Endothelial cell of umbilical vein (primary cell): Measurements from ENCODE around the gene DHRS1. TPM values are rescaled to one million over a fixed set of nuclear protein-coding genes. Genes with fewer than 3 reads are reported as not detected.

ENCODE experiments used
- BruUV-seq: library from RNA; stranded (reverse); fragments of 400-500 nt; replicated peaks from 2 replicates; lab custom pipeline; 2021; lab: Mats Ljungman, UMichigan
- CTCF ChIA-PET: fragments of 300-600, 350-600 bp; sonication (Branson Sonifier 250); formaldehyde crosslinking; loops from one replicate; lab custom pipeline; 2021; ENCODE audit warnings: antibody characterized with exemption, inconsistent platforms; lab: Charles Lee
- POLR2A ChIA-PET: fragments of 300-600, 350-600 bp; sonication (Branson Sonifier 250); formaldehyde crosslinking; loops from one replicate; lab custom pipeline; 2021; ENCODE audit warnings: antibody characterized with exemption, inconsistent platforms; lab: Charles Lee
- DNase-seq: peaks from one replicate; pipeline ENCODE4 v3.0.0-alpha.2; 2011; ENCODE audit warnings: low read depth, low spot score
- FAIRE-seq: peaks from 2 replicates; lab custom pipeline; 2011; peaks lifted over from hg19 to GRCh38; lab: Jason Lieb, UNC
- H2AFZ ChIP-seq: 2 replicates; pipeline ENCODE4 v1.6.0; 2012; ENCODE audit warnings: low read depth, low read length, control low read depth, inconsistent platforms
- H3K27ac ChIP-seq: 2 replicates; pipeline ENCODE4 v1.5.1; 2011; ENCODE audit warnings: low read depth, mild to moderate bottlenecking, control low read depth, low read length, moderate library complexity; ENCODE audit not compliant: insufficient read depth
- H3K27me3 ChIP-seq, 2 experiments: 2 replicates each; pipeline versions ENCODE4 v1.6.0 to v1.6.1; 2011; ENCODE audit warnings: low read length in 2 of 2, mixed read lengths in 1 of 2; ENCODE audit not compliant: control insufficient read depth in 2 of 2, insufficient read depth in 2 of 2
- H3K36me3 ChIP-seq, 2 experiments: 2 replicates in 1 of 2; 3 replicates in 1 of 2; pipeline ENCODE4 v1.5.1; 2011; ENCODE audit warnings: low read length in 2 of 2, mild to moderate bottlenecking in 1 of 2, moderate library complexity in 1 of 2; ENCODE audit not compliant: control insufficient read depth in 2 of 2, insufficient read depth in 2 of 2; ENCODE audit errors: extremely low read depth in 1 of 2
- H3K4me1 ChIP-seq: 3 replicates; pipeline ENCODE4 v1.5.1; 2011; ENCODE audit warnings: mild to moderate bottlenecking, low read length; ENCODE audit not compliant: control insufficient read depth, insufficient read depth; ENCODE audit errors: extremely low read depth
- H3K4me2 ChIP-seq: 2 replicates; pipeline ENCODE4 v1.6.1; 2011; ENCODE audit warnings: low read length, control low read depth, mixed read lengths; ENCODE audit not compliant: insufficient read depth
- H3K4me3 ChIP-seq, 3 experiments: fragments of 200-600 bp in 1 of 3; sonication (generic), shearing (Covaris generic) in 1 of 3; replicated peaks in 1 of 3; 2 replicates each; pipeline ENCODE4 v1.5.1; 2011 to 2016; ENCODE audit warnings: control low read depth in 3 of 3, low read length in 3 of 3, mild to moderate bottlenecking in 2 of 3, inconsistent platforms in 1 of 3, low read depth in 1 of 3, moderate library complexity in 1 of 3; ENCODE audit not compliant: insufficient read depth in 1 of 3
- H3K79me2 ChIP-seq: 2 replicates; pipeline ENCODE4 v1.6.0; 2012; ENCODE audit warnings: low read length, inconsistent platforms; ENCODE audit not compliant: control insufficient read depth, insufficient read depth
- H3K9ac ChIP-seq: replicated peaks from 2 replicates; pipeline ENCODE3; 2011; ENCODE audit warnings: low read length, control low read depth; ENCODE audit not compliant: insufficient read depth; ENCODE audit errors: extremely low read depth
- H3K9me1 ChIP-seq: replicated peaks from 3 replicates; pipeline ENCODE4 v1.6.0; 2011; ENCODE audit warnings: mild to moderate bottlenecking, low read length; ENCODE audit not compliant: control insufficient read depth, insufficient read depth; ENCODE audit errors: extremely low read depth
- H3K9me3 ChIP-seq: replicated peaks from 2 replicates; pipeline ENCODE4 v1.5.1; 2012; ENCODE audit warnings: low read length, inconsistent platforms; ENCODE audit not compliant: control insufficient read depth, insufficient read depth
- H4K20me1 ChIP-seq: replicated peaks from 2 replicates; pipeline ENCODE3; 2011; ENCODE audit warnings: mild to moderate bottlenecking, low read length; ENCODE audit not compliant: control insufficient read depth, insufficient read depth; ENCODE audit errors: extremely low read depth
- EZH2 ChIP-seq: IDR thresholded peaks from 2 replicates; pipeline ENCODE4 v1.6.1; 2012; ENCODE audit warnings: borderline replicate concordance, low read depth, mild to moderate bottlenecking, moderate library complexity, low read length, inconsistent platforms; ENCODE audit not compliant: severe bottlenecking
- FOS ChIP-seq: IDR thresholded peaks from 2 replicates; pipeline ENCODE4 v1.6.1; 2011; ENCODE audit warnings: mild to moderate bottlenecking, low read length, moderate library complexity, borderline replicate concordance; ENCODE audit not compliant: insufficient read depth
- GATA2 ChIP-seq: IDR thresholded peaks from 2 replicates; pipeline ENCODE4 v1.7.0; 2011; ENCODE audit warnings: low read depth, mild to moderate bottlenecking, moderate library complexity, mixed read lengths, low read length; ENCODE audit not compliant: insufficient read length, insufficient read depth
- JUN ChIP-seq: IDR thresholded peaks from 2 replicates; pipeline ENCODE4 v1.6.1; 2011; ENCODE audit warnings: borderline replicate concordance, low read depth; ENCODE audit not compliant: insufficient read length, insufficient read depth
- MYC ChIP-seq: IDR thresholded peaks from one replicate; pipeline ENCODE4 v1.6.1; 2011; ENCODE audit warnings: mild to moderate bottlenecking, low read depth, low read length
- POLR2A ChIP-seq: IDR thresholded peaks from 2 replicates; pipeline ENCODE4 v1.6.1; 2012; ENCODE audit warnings: low read depth, mild to moderate bottlenecking, control low read depth, low read length
- POLR2AphosphoS5 ChIP-seq: IDR thresholded peaks from 2 replicates; pipeline ENCODE4 v1.6.1; 2012; ENCODE audit warnings: low read depth, mild to moderate bottlenecking, control low read depth, low read length, moderate library complexity; ENCODE audit not compliant: insufficient read depth
- dilution Hi-C: fragments of 300-500 bp; cut with MboI; formaldehyde crosslinking; loops from one replicate; pipeline ENCODE4 v1.15.0; 2019; ENCODE audit warnings: low sequenced_read_pairs; ENCODE audit not compliant: extremely low pct_ligation_motif_present
- intact Hi-C: fragments of 100-400 bp; cut with micrococcal nuclease; formaldehyde crosslinking; loops from one replicate; pipeline ENCODE4 v1.10.0; 2022
- polyA plus RNA-seq, 4 experiments: library from polyadenylated mRNA; depleted of rRNA in 3 of 4; stranded (reverse) in 3 of 4; unstranded in 1 of 4; fragments of >200 nt; gene quantifications; 2 replicates each; pipeline versions ENCODE4 v1.2.1 to v1.2.3, GENCODE V29; 2011 to 2012; ENCODE audit warnings: missing spikeins in 1 of 4
- total RNA-seq: library from RNA; stranded (reverse); gene quantifications from 2 replicates; pipeline ENCODE4 v1.2.3, GENCODE V29; 2021
- TF ChIP-seq, protein P1 (sequence below): IDR thresholded peaks from 2 replicates; pipeline ENCODE4 v1.6.1; 2011; ENCODE audit not compliant: insufficient read depth, insufficient read length
- TF ChIP-seq, protein P2 (sequence below), 2 donors: IDR thresholded peaks; 1 replicate in 1 of 2; 2 replicates in 1 of 2; pipeline ENCODE4 v1.5.1; 2011; ENCODE audit warnings: low read length in 2 of 2, mild to moderate bottlenecking in 2 of 2, moderate library complexity in 2 of 2, control low read depth in 1 of 2, inconsistent platforms in 1 of 2, low read depth in 1 of 2; ENCODE audit not compliant: insufficient read depth in 1 of 2; ENCODE audit errors: extremely low read depth in 1 of 2

DHRS1 gene
- total and polyA plus RNA-seq, 2 donors (not counting 3 experiments of a cell fraction or from before 2014, with no cell fraction given), result 18.0 to 69.5 TPM

DNA sequence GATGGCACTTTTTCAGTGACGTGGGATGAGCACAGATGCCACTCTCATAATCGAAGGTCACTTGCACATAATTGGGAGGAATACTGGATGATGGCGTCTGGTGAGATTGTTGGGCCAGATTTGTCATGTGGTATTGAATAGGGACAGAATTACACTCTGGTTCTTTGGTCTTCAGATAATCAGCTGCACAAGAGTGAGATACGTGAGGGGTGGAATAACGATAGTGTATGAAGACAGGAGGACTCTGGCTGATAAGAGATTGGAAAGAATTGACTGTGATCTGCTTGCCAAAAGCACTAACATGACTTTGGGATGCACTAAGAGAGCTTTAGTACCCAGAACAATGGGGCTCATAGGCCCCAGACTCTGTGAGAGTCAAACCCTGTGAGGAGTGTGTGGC lies 21.2 kb downstream of the DHRS1 start:
- dilution Hi-C loops, result no loop called here
- no peaks in the 10 kb centered on the region for H3K27me3 ChIP-seq
- no peak overlapping the region for H3K9ac ChIP-seq
- no peaks in the 10 kb centered on the region for H3K36me3 ChIP-seq
- H3K27ac ChIP-seq, result no peak overlapping the region
- intact Hi-C loops, result no loop called here
- H3K79me2 ChIP-seq, result no peaks in the 10 kb centered on the region
- no peak overlapping the region for H2AFZ ChIP-seq
- no peak for FAIRE-seq
- H3K9me1 ChIP-seq, result no peaks in the 10 kb centered on the region
- no peak for DNase-seq
- H3K4me3 ChIP-seq, result no peak overlapping the region
- H3K4me2 ChIP-seq, result no peak overlapping the region
- no peak for TF ChIP-seq MYC
- TF ChIP-seq POLR2AphosphoS5, result no peak
- no peak for TF ChIP-seq EZH2
- no peak for TF ChIP-seq POLR2A
- no peak for TF ChIP-seq JUN
- no peak for TF ChIP-seq FOS
- no peak for TF ChIP-seq GATA2
- TF ChIP-seq, protein P1, sequence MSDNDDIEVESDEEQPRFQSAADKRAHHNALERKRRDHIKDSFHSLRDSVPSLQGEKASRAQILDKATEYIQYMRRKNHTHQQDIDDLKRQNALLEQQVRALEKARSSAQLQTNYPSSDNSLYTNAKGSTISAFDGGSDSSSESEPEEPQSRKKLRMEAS, result no peak
- TF ChIP-seq, protein P2, sequence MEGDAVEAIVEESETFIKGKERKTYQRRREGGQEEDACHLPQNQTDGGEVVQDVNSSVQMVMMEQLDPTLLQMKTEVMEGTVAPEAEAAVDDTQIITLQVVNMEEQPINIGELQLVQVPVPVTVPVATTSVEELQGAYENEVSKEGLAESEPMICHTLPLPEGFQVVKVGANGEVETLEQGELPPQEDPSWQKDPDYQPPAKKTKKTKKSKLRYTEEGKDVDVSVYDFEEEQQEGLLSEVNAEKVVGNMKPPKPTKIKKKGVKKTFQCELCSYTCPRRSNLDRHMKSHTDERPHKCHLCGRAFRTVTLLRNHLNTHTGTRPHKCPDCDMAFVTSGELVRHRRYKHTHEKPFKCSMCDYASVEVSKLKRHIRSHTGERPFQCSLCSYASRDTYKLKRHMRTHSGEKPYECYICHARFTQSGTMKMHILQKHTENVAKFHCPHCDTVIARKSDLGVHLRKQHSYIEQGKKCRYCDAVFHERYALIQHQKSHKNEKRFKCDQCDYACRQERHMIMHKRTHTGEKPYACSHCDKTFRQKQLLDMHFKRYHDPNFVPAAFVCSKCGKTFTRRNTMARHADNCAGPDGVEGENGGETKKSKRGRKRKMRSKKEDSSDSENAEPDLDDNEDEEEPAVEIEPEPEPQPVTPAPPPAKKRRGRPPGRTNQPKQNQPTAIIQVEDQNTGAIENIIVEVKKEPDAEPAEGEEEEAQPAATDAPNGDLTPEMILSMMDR (IDR thresholded peaks at IDR 0.05; ENCODE audit: extremely low read depth in 1 of 2, insufficient read depth in 1 of 2, low read depth in 1 of 2, low read length in 2 of 2), result no peak
- CTCF ChIA-PET, result interaction anchor here (0.9 to 2.2 kb wide), 2 partner anchors 18 to 21 kb away, joined by 3 to 6 read pairs; partner anchors contain the start of genes DHRS1 and NOP9
- H4K20me1 ChIP-seq, result no peaks in the 10 kb centered on the region
- no TSS peak for BruUV-seq
- H3K9me3 ChIP-seq, result no peaks in the 10 kb centered on the region
- POLR2A ChIA-PET, result interaction anchor here (0.6 kb wide), 1 partner anchor 35 kb away, joined by 8 read pairs; no protein-coding TSS in a partner anchor
- H3K4me1 ChIP-seq, result no peaks in the 10 kb centered on the region
